Neural cell (in vitro differentiated cells): Measurements from ENCODE around the gene DAG1. TPM values are rescaled to one million over a fixed set of nuclear protein-coding genes. Genes with fewer than 3 reads are reported as not detected.

Experiments
- H2AFZ ChIP-seq: fragments of 200-600, 300-800 bp; sonication (generic), shearing (Covaris generic); 2 replicates; pipeline ENCODE4 v1.6.0; 2014; ENCODE audit warnings: low read depth, mild to moderate bottlenecking, antibody characterized with exemption, low read length, moderate library complexity
- H3F3A ChIP-seq: fragments of 200-600 bp; shearing (Covaris generic); 2 replicates; pipeline ENCODE4 v1.6.1; 2016; ENCODE audit warnings: mild to moderate bottlenecking, moderate library complexity, mixed read lengths, antibody characterized with exemption, low read length; ENCODE audit not compliant: insufficient read depth, poor library complexity, severe bottlenecking
- H3K27ac ChIP-seq: fragments of 200-600, 300-800 bp; sonication (generic), shearing (Covaris generic); 2 replicates; pipeline ENCODE4 v1.5.1; 2014; ENCODE audit warnings: mild to moderate bottlenecking, low read length, moderate library complexity
- H3K27me3 ChIP-seq: fragments of 300-800, 200-600 bp; sonication (generic), shearing (Covaris generic); 2 replicates; pipeline ENCODE4 v1.6.0; 2014; ENCODE audit warnings: mild to moderate bottlenecking, low read depth, low read length, moderate library complexity; ENCODE audit not compliant: insufficient read depth
- H3K36me3 ChIP-seq: fragments of 300-800, 200-600 bp; sonication (generic), shearing (Covaris generic); 2 replicates; pipeline ENCODE4 v1.5.1; 2014; ENCODE audit warnings: mild to moderate bottlenecking, antibody characterized with exemption, low read length, moderate library complexity; ENCODE audit not compliant: insufficient read depth
- H3K4me2 ChIP-seq: fragments of 300-800, 200-600 bp; sonication (generic), shearing (Covaris generic); 2 replicates; pipeline ENCODE4 v1.6.0; 2014; ENCODE audit warnings: mild to moderate bottlenecking, low read length
- H3K4me3 ChIP-seq: fragments of 300-800, 200-600 bp; sonication (generic), shearing (Covaris generic); 2 replicates; pipeline ENCODE4 v1.5.1; 2014; ENCODE audit warnings: mild to moderate bottlenecking, low read length, moderate library complexity
- H3K79me2 ChIP-seq: fragments of 200-600 bp; shearing (Covaris generic); replicated peaks from 2 replicates; pipeline ENCODE4 v1.6.0; 2014; ENCODE audit warnings: mild to moderate bottlenecking, low read length, moderate library complexity; ENCODE audit not compliant: insufficient read depth
- H3K9ac ChIP-seq: fragments of 300-800, 200-600 bp; sonication (generic), shearing (Covaris generic); 2 replicates; pipeline ENCODE4 v1.6.1; 2016; ENCODE audit warnings: mild to moderate bottlenecking, low read length, mixed read lengths
- H3K9me2 ChIP-seq: fragments of 200-600 bp; shearing (Covaris generic); 2 replicates; pipeline ENCODE4 v1.6.1; 2016; ENCODE audit warnings: mild to moderate bottlenecking, low read length, mixed read lengths; ENCODE audit not compliant: insufficient read depth
- H3K9me3 ChIP-seq: fragments of 200-600, 300-800 bp; sonication (generic), shearing (Covaris generic); 2 replicates; pipeline ENCODE4 v1.6.1; 2016; ENCODE audit warnings: mild to moderate bottlenecking, mixed run types, low read length, moderate library complexity, mixed read lengths
- H4K20me1 ChIP-seq: fragments of 200-600 bp; shearing (Covaris generic); 2 replicates; pipeline ENCODE4 v1.6.1; 2016; ENCODE audit warnings: mild to moderate bottlenecking, mixed run types; ENCODE audit not compliant: insufficient read depth
- CTCF ChIP-seq: fragments of 450-650 bp; IDR thresholded peaks from 2 replicates; pipeline ENCODE4 v1.5.1; 2014; ENCODE audit warnings: antibody characterized with exemption, mild to moderate bottlenecking, moderate library complexity; ENCODE audit not compliant: poor library complexity, severe bottlenecking
- EP300 ChIP-seq: fragments of 450-650 bp; conservative IDR thresholded peaks from 2 replicates; pipeline ENCODE4 v1.6.1; 2014; ENCODE audit warnings: antibody characterized with exemption, mild to moderate bottlenecking, moderate library complexity; ENCODE audit not compliant: poor library complexity, severe bottlenecking
- EZH2 ChIP-seq: fragments of 200-600, 300-800 bp; shearing (Covaris generic), sonication (generic); IDR thresholded peaks from 2 replicates; pipeline ENCODE4 v1.6.1; 2014; ENCODE audit warnings: antibody characterized with exemption, low read length, borderline replicate concordance, mild to moderate bottlenecking; ENCODE audit not compliant: insufficient read depth, poor library complexity, severe bottlenecking
- MXI1 ChIP-seq: fragments of 450-650 bp; conservative IDR thresholded peaks from 2 replicates; pipeline ENCODE4 v1.6.1; 2014; ENCODE audit warnings: antibody characterized with exemption, mild to moderate bottlenecking; ENCODE audit not compliant: poor library complexity, severe bottlenecking
- POLR2AphosphoS5 ChIP-seq: IDR thresholded peaks from 2 replicates; pipeline ENCODE4 v1.6.1; 2012
- RAD21 ChIP-seq: fragments of 450-650 bp; conservative IDR thresholded peaks from 2 replicates; pipeline ENCODE4 v1.6.1; 2014; ENCODE audit warnings: antibody characterized with exemption, mild to moderate bottlenecking, moderate library complexity
- REST ChIP-seq: IDR thresholded peaks from 2 replicates; pipeline ENCODE4 v1.6.1; 2012; ENCODE audit warnings: borderline replicate concordance
- SMC3 ChIP-seq: fragments of 450-650 bp; conservative IDR thresholded peaks from 2 replicates; pipeline ENCODE4 v1.6.1; 2014; ENCODE audit warnings: antibody characterized with exemption, mild to moderate bottlenecking, moderate library complexity; ENCODE audit not compliant: poor library complexity
- TAF1 ChIP-seq: IDR thresholded peaks from 2 replicates; pipeline ENCODE4 v1.6.1; 2012; ENCODE audit warnings: low read depth
- polyA plus RNA-seq: library from polyadenylated mRNA; depleted of rRNA; stranded (reverse); fragments of >200 nt; gene quantifications from 2 replicates; pipeline ENCODE4 v1.2.3, GENCODE V29; 2014

Gene DAG1
- polyA plus RNA-seq, 1 donor from 2014 or later: 14.3 TPM

GRCh38 chr3:49519916-49520385, 49.9 kb downstream of the DAG1 start:
- Histone ChIP-seq H3K4me2 (no peak overlapping the region), H3K27me3 (no peaks in the 10 kb centered on the region), H2AFZ (no peak overlapping the region), H3F3A (no peaks in the 10 kb centered on the region), H3K27ac (no peak overlapping the region), H4K20me1 (no peaks in the 10 kb centered on the region), H3K79me2 (no peaks in the 10 kb centered on the region), H3K4me3 (no peak overlapping the region), H3K36me3 (no peaks in the 10 kb centered on the region), H3K9me2 (no peaks in the 10 kb centered on the region), H3K9me3 (no peaks in the 10 kb centered on the region), H3K9ac (no peak overlapping the region)
- TF ChIP-seq EZH2: no peak
- TF ChIP-seq MXI1: no peak
- no peak for TF ChIP-seq POLR2AphosphoS5
- no peak for TF ChIP-seq CTCF
- TF ChIP-seq RAD21: no peak
- no peak for TF ChIP-seq REST

- no peak overlapping the region for H3K4me2 ChIP-seq
- no peaks in the 10 kb centered on the region for H3K27me3 ChIP-seq
- TF ChIP-seq RAD21 (no peak), REST (no peak), TAF1 (no peak), EZH2 (no peak), SMC3 (no peak), CTCF (no peak), POLR2AphosphoS5 (no peak), MXI1 (no peak), EP300 (no peak)
- no peaks in the 10 kb centered on the region for H3K36me3 ChIP-seq
- H3K27ac ChIP-seq: no peak overlapping the region
- no peaks in the 10 kb centered on the region for H3F3A ChIP-seq
- H2AFZ ChIP-seq: no peak overlapping the region
- H3K79me2 ChIP-seq: no peaks in the 10 kb centered on the region
- no peak overlapping the region for H3K4me3 ChIP-seq
- no peaks in the 10 kb centered on the region for H3K9me2 ChIP-seq
- H3K9ac ChIP-seq: no peak overlapping the region
- H4K20me1 ChIP-seq: no peaks in the 10 kb centered on the region
- no peaks in the 10 kb centered on the region for H3K9me3 ChIP-seq
Observed at GRCh38 chr3:49523756-49524747, 54.0 kb downstream of the DAG1 start.
